MCF 10A (cell line): ENCODE measurements around the gene FAIM2. TPM values are rescaled to one million over a fixed set of nuclear protein-coding genes. Genes with fewer than 3 reads are reported as not detected.

Source experiments
- BruUV-seq: library from RNA; stranded (reverse); fragments of 400-500 nt; replicated peaks from 2 replicates; lab custom pipeline; 2021; lab: Mats Ljungman, UMichigan
- CTCF ChIA-PET: fragments of 300-600 bp; sonication (Branson Sonifier 250); formaldehyde crosslinking; extraction: SDS; loops from one replicate; lab custom pipeline; 2021; ENCODE audit warnings: antibody characterized with exemption, inconsistent platforms; lab: Yijun Ruan, JAX
- POLR2A ChIA-PET: fragments of 300-600, 350-650 bp; sonication (Branson Sonifier 250); formaldehyde crosslinking; extraction: SDS; loops from one replicate; lab custom pipeline; 2020; ENCODE audit warnings: antibody characterized with exemption, inconsistent platforms; lab: Yijun Ruan, JAX
- DNase-seq: peaks from one replicate; pipeline ENCODE4 v3.0.0-alpha.2; 2018; ENCODE audit not compliant: unreplicated experiment
- H3K27ac Mint-ChIP-seq: one replicate; pipeline ENCODE4 v1.8.0; 2022; ENCODE audit warnings: mild to moderate bottlenecking, low read depth, mixed read lengths; ENCODE audit not compliant: unreplicated experiment
- H3K27me3 Mint-ChIP-seq: one replicate; pipeline ENCODE4 v1.8.0; 2022; ENCODE audit warnings: mixed read lengths; ENCODE audit not compliant: insufficient read depth, unreplicated experiment
- H3K36me3 Mint-ChIP-seq: one replicate; pipeline ENCODE4 v1.8.0; 2022; ENCODE audit warnings: mild to moderate bottlenecking, moderate library complexity, mixed read lengths; ENCODE audit not compliant: insufficient read depth, unreplicated experiment
- H3K4me1 Mint-ChIP-seq: one replicate; pipeline ENCODE4 v1.8.0; 2022; ENCODE audit warnings: mixed read lengths; ENCODE audit not compliant: insufficient read depth, unreplicated experiment
- H3K4me3 Mint-ChIP-seq: one replicate; pipeline ENCODE4 v1.8.0; 2022; ENCODE audit warnings: mild to moderate bottlenecking, moderate library complexity, mixed read lengths; ENCODE audit not compliant: unreplicated experiment
- H3K9me3 Mint-ChIP-seq: one replicate; pipeline ENCODE4 v1.8.0; 2022; ENCODE audit warnings: mixed read lengths; ENCODE audit not compliant: unreplicated experiment
- intact Hi-C: fragments of 100-400 bp; cut with micrococcal nuclease; formaldehyde crosslinking; loops from 2 replicates; pipeline ENCODE4 v1.14.1; 2022
- total RNA-seq: library from RNA; stranded (reverse); gene quantifications from 2 replicates; pipeline ENCODE4 v1.2.3, GENCODE V29; 2022
- TF ChIP-seq, protein P1 (sequence below): fragments of 200-600 bp; IDR thresholded peaks from one replicate; pipeline ENCODE4 v1.8.0; 2022; ENCODE audit warnings: antibody characterized with exemption, mild to moderate bottlenecking; ENCODE audit not compliant: unreplicated experiment

The FAIM2 gene
- total RNA-seq, 1 experiment from 2014 or later, result not detected

DNA sequence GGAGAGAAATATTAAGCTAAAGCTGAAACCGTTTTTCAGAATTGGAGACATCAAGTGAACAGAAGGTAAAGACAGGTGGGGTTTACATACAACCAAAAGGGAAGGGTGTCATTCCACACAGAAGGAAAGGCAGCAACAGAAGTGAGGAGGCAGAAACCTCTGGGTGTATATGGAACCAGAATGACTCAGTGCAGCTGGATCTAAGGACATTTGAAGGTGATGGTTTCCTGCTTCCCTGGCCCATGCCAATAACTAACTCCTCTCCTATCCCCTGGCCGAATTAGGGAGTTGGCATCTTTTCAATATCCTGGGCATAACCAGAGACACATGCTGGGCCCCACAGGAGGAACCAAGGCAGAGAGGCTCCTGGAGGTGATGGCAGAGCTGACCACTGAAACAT, 83.9 kb downstream of the FAIM2 start:
- POLR2A ChIA-PET, result no interaction called here
- CTCF ChIA-PET, result interaction anchor here (0.6 to 1.3 kb wide), 4 partner anchors 19 to 79 kb away, joined by 3 to 4 read pairs (median 4); no protein-coding TSS in a partner anchor
- H3K4me1 Mint-ChIP-seq, result peaks cover 7% of the 10 kb centered on the region
- no peak for DNase-seq
- intact Hi-C loops, result no loop called here
- no peaks in the 10 kb centered on the region for H3K27me3 Mint-ChIP-seq
- H3K36me3 Mint-ChIP-seq, result peaks cover 7% of the 10 kb centered on the region
- BruUV-seq, result no TSS peak
- H3K4me3 Mint-ChIP-seq, result no peak overlapping the region
- H3K27ac Mint-ChIP-seq, result no peak overlapping the region
- TF ChIP-seq, protein P1, sequence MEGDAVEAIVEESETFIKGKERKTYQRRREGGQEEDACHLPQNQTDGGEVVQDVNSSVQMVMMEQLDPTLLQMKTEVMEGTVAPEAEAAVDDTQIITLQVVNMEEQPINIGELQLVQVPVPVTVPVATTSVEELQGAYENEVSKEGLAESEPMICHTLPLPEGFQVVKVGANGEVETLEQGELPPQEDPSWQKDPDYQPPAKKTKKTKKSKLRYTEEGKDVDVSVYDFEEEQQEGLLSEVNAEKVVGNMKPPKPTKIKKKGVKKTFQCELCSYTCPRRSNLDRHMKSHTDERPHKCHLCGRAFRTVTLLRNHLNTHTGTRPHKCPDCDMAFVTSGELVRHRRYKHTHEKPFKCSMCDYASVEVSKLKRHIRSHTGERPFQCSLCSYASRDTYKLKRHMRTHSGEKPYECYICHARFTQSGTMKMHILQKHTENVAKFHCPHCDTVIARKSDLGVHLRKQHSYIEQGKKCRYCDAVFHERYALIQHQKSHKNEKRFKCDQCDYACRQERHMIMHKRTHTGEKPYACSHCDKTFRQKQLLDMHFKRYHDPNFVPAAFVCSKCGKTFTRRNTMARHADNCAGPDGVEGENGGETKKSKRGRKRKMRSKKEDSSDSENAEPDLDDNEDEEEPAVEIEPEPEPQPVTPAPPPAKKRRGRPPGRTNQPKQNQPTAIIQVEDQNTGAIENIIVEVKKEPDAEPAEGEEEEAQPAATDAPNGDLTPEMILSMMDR, result no peak
- no peaks in the 10 kb centered on the region for H3K9me3 Mint-ChIP-seq

DNA sequence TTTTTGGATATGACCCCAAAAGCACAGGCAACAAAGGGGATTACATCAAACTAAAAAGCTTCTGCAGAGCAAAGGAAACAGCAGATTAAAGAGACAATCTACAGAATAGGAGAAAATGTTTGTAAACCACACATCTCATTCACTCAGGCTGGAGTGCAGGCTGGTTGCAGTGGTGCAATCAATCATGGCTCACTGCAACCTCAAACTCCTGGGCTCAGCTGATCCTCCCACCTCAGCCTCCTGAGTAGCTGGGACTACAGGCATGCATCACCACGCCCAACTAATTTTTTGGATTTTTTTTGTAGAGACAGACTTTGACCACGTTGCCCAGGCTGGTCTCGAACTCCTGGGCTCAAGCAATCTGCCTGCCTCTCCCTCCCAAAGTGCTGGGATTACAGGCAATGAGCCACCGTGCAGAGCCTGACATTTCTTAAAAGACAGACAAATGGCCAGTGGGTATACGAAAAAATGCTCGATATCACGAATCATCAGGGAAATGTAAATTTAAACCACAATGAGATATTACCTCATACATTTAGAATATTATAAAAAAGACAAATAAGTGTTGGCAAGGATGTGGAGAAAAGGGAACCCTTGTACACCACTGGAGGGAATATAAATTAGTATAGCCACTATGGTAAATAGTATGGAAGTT, 85.3 kb downstream of the FAIM2 start:
- H3K27ac Mint-ChIP-seq, result no peak overlapping the region
- H3K27me3 Mint-ChIP-seq, result no peaks in the 10 kb centered on the region
- TF ChIP-seq, protein P1, result no peak
- no peak overlapping the region for H3K4me3 Mint-ChIP-seq
- peaks cover 7% of the 10 kb centered on the region for H3K36me3 Mint-ChIP-seq
- ChIA-PET CTCF (no interaction called here), POLR2A (interaction anchor here (1.2 kb wide), 1 partner anchor 27 kb away, joined by 3 read pairs; no protein-coding TSS in a partner anchor)
- no peaks in the 10 kb centered on the region for H3K9me3 Mint-ChIP-seq
- no TSS peak for BruUV-seq
- no peak for DNase-seq
- H3K4me1 Mint-ChIP-seq, result peaks cover 7% of the 10 kb centered on the region
- intact Hi-C loops, result no loop called here

Other genes with a start within 250 kb of the FAIM2 start
- gene FMNL3, start 196.5 kb downstream of the FAIM2 start, total RNA-seq, result 0.58 and 0.91 TPM in 2 replicates
- 517 and 606 TPM in 2 replicates for gene TMBIM6, start 162.3 kb downstream of the FAIM2 start, total RNA-seq
- gene NCKAP5L, start 75.5 kb downstream of the FAIM2 start, total RNA-seq, result 19.9 and 23.1 TPM in 2 replicates
- gene BCDIN3D, start 60.8 kb downstream of the FAIM2 start, total RNA-seq, result 6.2 and 8.2 TPM in 2 replicates
- gene AQP2, start 46.8 kb upstream of the FAIM2 start, total RNA-seq, result not detected in 2 replicates
- not detected in 2 replicates for gene AQP5, start 58.0 kb upstream of the FAIM2 start, total RNA-seq
- gene AQP6, start 69.0 kb upstream of the FAIM2 start, total RNA-seq, result not detected in 2 replicates
- gene RACGAP1, start 121.6 kb upstream of the FAIM2 start, total RNA-seq, result 58.5 and 67.9 TPM in 2 replicates
- gene ASIC1, start 153.7 kb upstream of the FAIM2 start, total RNA-seq, result 1.3 and 1.7 TPM in 2 replicates
- 57.4 and 58.7 TPM in 2 replicates for gene SMARCD1, start 181.4 kb upstream of the FAIM2 start, total RNA-seq
- 0.37 and 0.74 TPM in 2 replicates for gene GPD1, start 200.1 kb upstream of the FAIM2 start, total RNA-seq
- gene COX14, start 208.3 kb upstream of the FAIM2 start, total RNA-seq, result 43.6 and 45.2 TPM in 2 replicates